GM12878 (cell line): ENCODE results near the gene FERMT2. TPM values are rescaled to one million over a fixed set of nuclear protein-coding genes. Genes with fewer than 3 reads are reported as not detected.

Experiments
- ATAC-seq: fragments of 200-7000 bp; cut with Tn5 transposase; 3 replicates; pipeline ENCODE4 v1.9.1; 2020; ENCODE audit warnings: mild to moderate bottlenecking, moderate library complexity
- BruUV-seq: library from RNA; stranded (reverse); fragments of 400-500 nt; replicated peaks from 2 replicates; lab custom pipeline; 2021; lab: Mats Ljungman, UMichigan
- CTCF ChIA-PET: fragments of 300-600 bp; sonication (Branson Sonifier 250); formaldehyde crosslinking; extraction: SDS; loops from one replicate; lab custom pipeline; 2021; ENCODE audit warnings: inconsistent platforms; lab: Yijun Ruan, JAX
- POLR2A ChIA-PET: fragments of 350-600 bp; formaldehyde crosslinking; extraction: SDS; loops from one replicate; lab custom pipeline; 2021; ENCODE audit warnings: inconsistent platforms; lab: Charles Lee
- RAD21 ChIA-PET: fragments of 300-600 bp; sonication (Branson Sonifier 250); formaldehyde crosslinking; loops from one replicate; lab custom pipeline; 2023; ENCODE audit warnings: antibody characterized with exemption; ENCODE audit not compliant: unreplicated experiment; lab: Charles Lee
- SMC1A ChIA-PET: fragments of 300-600 bp; sonication (Branson Sonifier 250); formaldehyde crosslinking; loops from one replicate; lab custom pipeline; 2023; ENCODE audit not compliant: unreplicated experiment, uncharacterized antibody; lab: Charles Lee
- DNase-seq: peaks from one replicate; pipeline ENCODE4 v3.0.0-alpha.2; 2011; ENCODE audit warnings: low read depth, low spot score
- FAIRE-seq: peaks from 3 replicates; lab custom pipeline; 2011; peaks lifted over from hg19 to GRCh38; lab: Jason Lieb, UNC
- H2AFZ ChIP-seq: 2 replicates; pipeline ENCODE4 v1.6.0; 2011; ENCODE audit warnings: low read depth, low read length, control low read depth; ENCODE audit not compliant: control insufficient read depth
- H3K27ac ChIP-seq: 2 replicates; pipeline ENCODE4 v1.5.1; 2011; ENCODE audit warnings: control low read depth; ENCODE audit not compliant: control insufficient read depth, insufficient read depth
- H3K27me3 ChIP-seq, 2 experiments: replicated peaks in 1 of 2; 2 replicates each; pipeline versions ENCODE4 v1.6.0 to v1.6.1; 2011; ENCODE audit warnings: low read length in 1 of 2; ENCODE audit not compliant: control insufficient read depth in 2 of 2, insufficient read depth in 2 of 2
- H3K36me3 ChIP-seq, 2 experiments: 2 replicates each; pipeline ENCODE4 v1.5.1; 2011; ENCODE audit warnings: low read length in 1 of 2; ENCODE audit not compliant: control insufficient read depth in 2 of 2, insufficient read depth in 2 of 2
- H3K4me1 ChIP-seq: 2 replicates; pipeline ENCODE4 v1.6.1; 2011; ENCODE audit warnings: mild to moderate bottlenecking, low read length, moderate library complexity, mixed read lengths; ENCODE audit not compliant: control insufficient read depth, insufficient read depth
- H3K4me2 ChIP-seq: 2 replicates; pipeline ENCODE4 v1.6.0; 2011; ENCODE audit warnings: control low read depth; ENCODE audit not compliant: control insufficient read depth, insufficient read depth
- H3K4me3 ChIP-seq: fragments of 200-600 bp; sonication (generic); 2 replicates; pipeline ENCODE4 v1.5.1; 2016
- H3K79me2 ChIP-seq: 2 replicates; pipeline ENCODE4 v1.6.0; 2011; ENCODE audit warnings: low read length; ENCODE audit not compliant: control insufficient read depth, insufficient read depth
- H3K9ac ChIP-seq: 2 replicates; pipeline ENCODE4 v1.8.0; 2011; ENCODE audit warnings: low read length, control low read depth, mixed read lengths; ENCODE audit not compliant: control insufficient read depth, insufficient read depth
- H3K9me3 ChIP-seq: replicated peaks from 3 replicates; pipeline ENCODE4 v1.5.1; 2011; ENCODE audit warnings: mild to moderate bottlenecking, low read length; ENCODE audit not compliant: control insufficient read depth, insufficient read depth
- H4K20me1 ChIP-seq: 2 replicates; pipeline ENCODE4 v1.6.0; 2011; ENCODE audit not compliant: control insufficient read depth, insufficient read depth
- ATF3 ChIP-seq: IDR thresholded peaks from 2 replicates; pipeline ENCODE4 v1.6.1; 2011; ENCODE audit warnings: low read depth, mild to moderate bottlenecking, low read length, moderate library complexity, borderline replicate concordance; ENCODE audit errors: extremely low read depth
- BCL11A ChIP-seq: IDR thresholded peaks from 2 replicates; pipeline ENCODE4 v1.6.1; 2011; ENCODE audit warnings: low read depth, low read length
- CHD2 ChIP-seq: IDR thresholded peaks from 2 replicates; pipeline ENCODE4 v1.6.1; 2011; ENCODE audit warnings: low read depth, low read length, improper control_type of control experiment, borderline replicate concordance
- MYC ChIP-seq: IDR thresholded peaks from 2 replicates; pipeline ENCODE4 v1.6.1; 2011; ENCODE audit warnings: mild to moderate bottlenecking, low read length, moderate library complexity, inconsistent platforms; ENCODE audit not compliant: insufficient read depth, insufficient replicate concordance, insufficient read length, severe bottlenecking
- NFIC ChIP-seq: IDR thresholded peaks from 2 replicates; pipeline ENCODE4 v1.6.1; 2012; ENCODE audit warnings: low read depth, mild to moderate bottlenecking, inconsistent platforms, low read length, moderate library complexity
- NR2F1 ChIP-seq: fragments of 450-650 bp; conservative IDR thresholded peaks from 2 replicates; pipeline ENCODE4 v1.6.1; 2017; ENCODE audit warnings: mild to moderate bottlenecking
- PML ChIP-seq: IDR thresholded peaks from 2 replicates; pipeline ENCODE4 v1.6.1; 2012; ENCODE audit warnings: low read length, inconsistent platforms
- RAD51 ChIP-seq: fragments of 450-650 bp; IDR thresholded peaks from 2 replicates; pipeline ENCODE4 v1.6.1; 2016; ENCODE audit warnings: moderate library complexity, mild to moderate bottlenecking, inconsistent platforms
- TCF7 ChIP-seq: IDR thresholded peaks from 2 replicates; pipeline ENCODE4 v1.6.1; 2014; ENCODE audit warnings: antibody characterized with exemption, borderline replicate concordance
- WGBS: methylation state at CpG from one replicate; pipeline ENCODE4 v1.1.6; 2016; ENCODE audit warnings: low lambda C conversion rate; ENCODE audit not compliant: insufficient replicate concordance, insufficient coverage; ENCODE audit errors: missing lambda C conversion rate; 5-methylcytosine and 5-hydroxymethylcytosine counted together
- in situ Hi-C: fragments of 300-500 bp; cut with MboI; formaldehyde crosslinking; loops from 9 replicates; pipeline ENCODE4 v1.14.3; 2018; ENCODE audit warnings: mixed read lengths
- intact Hi-C: fragments of 100-400 bp; cut with micrococcal nuclease; formaldehyde crosslinking; loops from one replicate; pipeline ENCODE4 v1.14.2; 2022; ENCODE audit not compliant: unreplicated experiment
- polyA plus RNA-seq, 11 experiments: library from polyadenylated mRNA; depleted of rRNA in 4 of 11; unstranded in 6 of 11; stranded (reverse) in 5 of 11; fragments of >200 nt; fragmentation: Nextera tagmentation in 4 of 11; fragmentation: Illumina TruSeq in 1 of 11; extraction: Ambion mirVana in 4 of 11; extraction: Trizol in 1 of 11; gene quantifications; 1 replicate in 1 of 11; 2 replicates in 10 of 11; pipeline versions ENCODE4 v1.2.1 to v1.2.3, GENCODE V29; 2011 to 2016; ENCODE audit warnings: inconsistent platforms in 2 of 11, missing spikeins in 2 of 11, low read depth in 1 of 11
- total RNA-seq, 4 experiments: library from RNA; depleted of rRNA in 3 of 4; stranded (reverse); fragments of >200 nt in 3 of 4; fragmentation: Illumina TruSeq in 1 of 4; extraction: Trizol in 1 of 4; gene quantifications; 2 replicates each; pipeline versions ENCODE4 v1.2.1 to v1.2.3, GENCODE V29; 2013 to 2021

FERMT2 gene
- total and polyA plus RNA-seq, 10 of the 15 experiments (the other 5 are each of a cell fraction or from before 2014, with no cell fraction given), result 4.9 to 35.5 (median 19.5) TPM

DNA sequence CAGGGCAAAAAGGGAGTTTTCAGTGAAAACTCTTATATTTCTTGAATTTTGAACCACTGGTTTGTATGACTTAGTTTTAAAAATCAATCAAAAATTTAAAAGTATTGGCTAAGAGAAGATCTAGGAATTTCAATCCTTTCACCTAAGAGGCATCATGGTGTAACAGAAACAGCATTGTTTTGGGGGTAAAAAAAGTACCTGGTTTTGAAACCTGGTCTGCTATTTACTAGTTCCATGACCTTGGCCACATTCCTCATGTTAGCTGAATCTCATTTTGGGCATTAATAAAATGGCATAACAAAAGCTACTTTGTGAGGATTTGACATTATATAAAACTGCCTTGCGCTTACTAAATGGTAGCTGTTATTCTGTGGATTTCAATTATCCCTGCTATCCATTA is 142.7 kb downstream of the FERMT2 start:
- no peaks in the 10 kb centered on the region for H4K20me1 ChIP-seq
- BruUV-seq, result no TSS peak
- TF ChIP-seq BCL11A, result no peak
- TF ChIP-seq CHD2, result no peak
- no peak for TF ChIP-seq ATF3
- no peak for TF ChIP-seq PML
- TF ChIP-seq TCF7, result no peak
- TF ChIP-seq NR2F1, result no peak
- no peak for TF ChIP-seq RAD51
- TF ChIP-seq MYC, result no peak
- TF ChIP-seq NFIC, result no peak
- SMC1A ChIA-PET, result no interaction called here
- no peak for FAIRE-seq
- no peaks in the 10 kb centered on the region for H3K36me3 ChIP-seq
- intact Hi-C loops, result no loop called here
- in situ Hi-C loops, result no loop called here
- CTCF ChIA-PET, result interaction anchor here (1.3 kb wide), 1 partner anchor 488 kb away, joined by 3 read pairs; no protein-coding TSS in a partner anchor
- no peak overlapping the region for H3K4me2 ChIP-seq
- no peak for DNase-seq
- no peaks in the 10 kb centered on the region for H3K4me1 ChIP-seq
- RAD21 ChIA-PET, result no interaction called here
- no peaks in the 10 kb centered on the region for H3K79me2 ChIP-seq
- H3K4me3 ChIP-seq, result no peak overlapping the region
- ATAC-seq, result no peak
- POLR2A ChIA-PET, result no interaction called here
- no peaks in the 10 kb centered on the region for H3K27me3 ChIP-seq
- H2AFZ ChIP-seq, result no peak overlapping the region
- H3K9me3 ChIP-seq, result no peaks in the 10 kb centered on the region
- WGBS, result 97% methylated on average over 1 of the region's 1 CpG
- no peak overlapping the region for H3K27ac ChIP-seq
- no peak overlapping the region for H3K9ac ChIP-seq

Other genes with a start within 250 kb of the FERMT2 start
- gene PSMC6, start 243.8 kb downstream of the FERMT2 start, total RNA-seq (2014; rRNA removed), result 85.1 and 113 TPM in 2 replicates
- 163 and 164 TPM in 2 replicates for gene PSMC6, start 243.8 kb downstream of the FERMT2 start, total RNA-seq (2014; rRNA removed; fragmentation: Illumina TruSeq; extraction: Trizol)
- 69.3 and 71.4 TPM in 2 replicates for gene PSMC6, start 243.8 kb downstream of the FERMT2 start, total RNA-seq (2021)
- gene PSMC6, start 243.8 kb downstream of the FERMT2 start, polyA plus RNA-seq (2011; rRNA removed), result 126 and 190 TPM in 2 replicates
- gene PSMC6, start 243.8 kb downstream of the FERMT2 start, polyA plus RNA-seq (2014; fragmentation: Illumina TruSeq; extraction: Trizol), result 162 and 244 TPM in 2 replicates
- 100 to 1,000 TPM; 181 to 192 TPM for gene PSMC6, start 243.8 kb downstream of the FERMT2 start, polyA plus RNA-seq (2014; fragmentation: Nextera tagmentation; extraction: Ambion mirVana)
- 95.9 and 113 TPM in 2 replicates for gene PSMC6, start 243.8 kb downstream of the FERMT2 start, polyA plus RNA-seq (2014; rRNA removed)
- gene PSMC6, start 243.8 kb downstream of the FERMT2 start, polyA plus RNA-seq (2016; fragmentation: Nextera tagmentation; extraction: Ambion mirVana), result 100 to 1,000 TPM; 151 to 155 TPM
- gene STYX, start 220.9 kb downstream of the FERMT2 start, total RNA-seq (2014; rRNA removed), result 9.4 and 11.0 TPM in 2 replicates
- 13.0 and 13.3 TPM in 2 replicates for gene STYX, start 220.9 kb downstream of the FERMT2 start, total RNA-seq (2014; rRNA removed; fragmentation: Illumina TruSeq; extraction: Trizol)
- gene STYX, start 220.9 kb downstream of the FERMT2 start, total RNA-seq (2021), result 8.7 and 9.5 TPM in 2 replicates
- gene STYX, start 220.9 kb downstream of the FERMT2 start, polyA plus RNA-seq (2011; rRNA removed), result 9.0 and 15.3 TPM in 2 replicates
- gene STYX, start 220.9 kb downstream of the FERMT2 start, polyA plus RNA-seq (2014; fragmentation: Illumina TruSeq; extraction: Trizol), result 9.0 and 11.3 TPM in 2 replicates
- gene STYX, start 220.9 kb downstream of the FERMT2 start, polyA plus RNA-seq (2014; fragmentation: Nextera tagmentation; extraction: Ambion mirVana), result 10 to 100 TPM in 1 of 2 experiments, 1 to 10 TPM in 1; 5.0 to 10.1 TPM
- 6.7 and 8.6 TPM in 2 replicates for gene STYX, start 220.9 kb downstream of the FERMT2 start, polyA plus RNA-seq (2014; rRNA removed)
- 10 to 100 TPM; 13.8 to 15.3 TPM for gene STYX, start 220.9 kb downstream of the FERMT2 start, polyA plus RNA-seq (2016; fragmentation: Nextera tagmentation; extraction: Ambion mirVana)
- 20.2 and 20.3 TPM in 2 replicates for gene GNPNAT1, start 159.4 kb downstream of the FERMT2 start, total RNA-seq (2014; rRNA removed)
- 27.8 and 28.3 TPM in 2 replicates for gene GNPNAT1, start 159.4 kb downstream of the FERMT2 start, total RNA-seq (2014; rRNA removed; fragmentation: Illumina TruSeq; extraction: Trizol)
- gene GNPNAT1, start 159.4 kb downstream of the FERMT2 start, total RNA-seq (2021), result 24.9 and 28.2 TPM in 2 replicates
- gene GNPNAT1, start 159.4 kb downstream of the FERMT2 start, polyA plus RNA-seq (2011; rRNA removed), result 18.9 and 27.1 TPM in 2 replicates
- 30.7 and 35.4 TPM in 2 replicates for gene GNPNAT1, start 159.4 kb downstream of the FERMT2 start, polyA plus RNA-seq (2014; fragmentation: Illumina TruSeq; extraction: Trizol)
- gene GNPNAT1, start 159.4 kb downstream of the FERMT2 start, polyA plus RNA-seq (2014; fragmentation: Nextera tagmentation; extraction: Ambion mirVana), result 10 to 100 TPM; 23.4 to 29.1 TPM
- 19.8 and 20.2 TPM in 2 replicates for gene GNPNAT1, start 159.4 kb downstream of the FERMT2 start, polyA plus RNA-seq (2014; rRNA removed)
- gene GNPNAT1, start 159.4 kb downstream of the FERMT2 start, polyA plus RNA-seq (2016; fragmentation: Nextera tagmentation; extraction: Ambion mirVana), result 10 to 100 TPM; 50.4 to 52.6 TPM
- gene DDHD1, start 202.3 kb upstream of the FERMT2 start, total RNA-seq (2014; rRNA removed), result 30.0 and 36.4 TPM in 2 replicates
- 52.3 and 57.1 TPM in 2 replicates for gene DDHD1, start 202.3 kb upstream of the FERMT2 start, total RNA-seq (2014; rRNA removed; fragmentation: Illumina TruSeq; extraction: Trizol)
- 39.5 and 40.1 TPM in 2 replicates for gene DDHD1, start 202.3 kb upstream of the FERMT2 start, total RNA-seq (2021)
- 26.8 and 41.3 TPM in 2 replicates for gene DDHD1, start 202.3 kb upstream of the FERMT2 start, polyA plus RNA-seq (2011; rRNA removed)
- gene DDHD1, start 202.3 kb upstream of the FERMT2 start, polyA plus RNA-seq (2014; fragmentation: Illumina TruSeq; extraction: Trizol), result 26.9 and 38.2 TPM in 2 replicates
- gene DDHD1, start 202.3 kb upstream of the FERMT2 start, polyA plus RNA-seq (2014; fragmentation: Nextera tagmentation; extraction: Ambion mirVana), result 1 to 10 TPM; 7.7 to 10.0 TPM
- gene DDHD1, start 202.3 kb upstream of the FERMT2 start, polyA plus RNA-seq (2014; rRNA removed), result 20.3 and 24.2 TPM in 2 replicates
- 10 to 100 TPM; 37.7 to 42.3 TPM for gene DDHD1, start 202.3 kb upstream of the FERMT2 start, polyA plus RNA-seq (2016; fragmentation: Nextera tagmentation; extraction: Ambion mirVana)